Left renal pelvis (tissue), 4 donors: ENCODE measurements around the gene VCAN. TPM values are rescaled to one million over a fixed set of nuclear protein-coding genes. Genes with fewer than 3 reads are reported as not detected.
"Not testable (repeated sequence)": the region's sequence is repeated elsewhere in the genome, so short reads cannot be mapped to it uniquely, and the experiment has no call there.

Source experiments
- DNase-seq, 4 donors: peaks; one replicate each; pipeline ENCODE4 v3.0.0-alpha.2; 2013; ENCODE audit warnings: low read depth in 4 of 4, low spot score in 3 of 4
- polyA plus RNA-seq, 4 donors: library from polyadenylated mRNA; unstranded; fragments of 120-200 nt; gene quantifications; one replicate each; pipeline ENCODE4 v1.2.1, GENCODE V29; 2013; ENCODE audit not compliant: insufficient read length in 4 of 4

VCAN gene
- 100 to 1,000 TPM; 206 to 354 (median 307) TPM for polyA plus RNA-seq

- peak; percentile 71 to 80 (median 76) for DNase-seq
Measured at GRCh38 chr5:83471405-83472212, at the start of gene VCAN. Gene VCAN, plus strand, starts transcription at chr5:83471744. Its CDS starts 11,775 bp downstream, at chr5:83483519.

GRCh38 chr5:83422284-83422683 is 49.3 kb upstream of the VCAN start:
- DNase-seq, result no peak

DNA sequence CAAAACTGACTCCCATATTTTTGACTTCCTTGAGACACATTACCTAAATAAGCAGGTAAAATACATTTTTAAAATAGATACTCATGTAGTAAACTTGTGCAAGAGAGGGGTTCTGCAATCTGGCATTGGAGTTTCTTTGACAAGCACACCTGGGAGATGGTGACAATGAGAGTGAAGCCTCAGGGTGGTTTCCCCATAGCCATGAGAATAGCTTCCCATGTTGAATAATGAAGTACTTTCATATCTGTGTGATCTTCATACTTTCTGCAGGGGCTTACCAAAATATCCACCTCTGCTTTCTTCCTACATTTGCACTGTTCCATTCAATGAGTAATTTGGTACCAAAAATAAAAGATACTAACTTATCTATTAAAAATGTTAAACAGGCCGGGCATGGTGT is 44.7 kb upstream of the VCAN start:
- DNase-seq, result no peak

DNA sequence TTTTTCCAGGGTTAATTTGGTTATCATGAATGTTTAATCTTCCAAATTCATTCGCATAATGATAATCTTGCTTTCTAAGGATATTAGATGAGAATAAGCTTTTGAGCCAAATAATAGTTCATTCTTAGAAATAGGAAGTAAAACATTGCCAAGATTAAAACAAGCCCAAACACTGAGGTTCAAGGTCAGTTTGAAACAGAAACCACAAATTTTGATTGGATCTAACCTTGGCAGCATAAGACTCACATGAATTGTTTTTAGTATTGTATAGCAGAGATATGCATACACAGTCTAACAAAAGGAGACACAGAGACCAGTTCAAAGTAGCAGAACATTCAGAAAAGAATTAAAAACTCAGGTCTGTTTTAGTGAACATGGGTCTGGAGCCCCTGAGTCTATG is 43.4 kb upstream of the VCAN start:
- no peak for DNase-seq

- DNase-seq, result no peak
Measured at GRCh38 chr5:83428890-83429289, 42.7 kb upstream of the VCAN start.

DNA sequence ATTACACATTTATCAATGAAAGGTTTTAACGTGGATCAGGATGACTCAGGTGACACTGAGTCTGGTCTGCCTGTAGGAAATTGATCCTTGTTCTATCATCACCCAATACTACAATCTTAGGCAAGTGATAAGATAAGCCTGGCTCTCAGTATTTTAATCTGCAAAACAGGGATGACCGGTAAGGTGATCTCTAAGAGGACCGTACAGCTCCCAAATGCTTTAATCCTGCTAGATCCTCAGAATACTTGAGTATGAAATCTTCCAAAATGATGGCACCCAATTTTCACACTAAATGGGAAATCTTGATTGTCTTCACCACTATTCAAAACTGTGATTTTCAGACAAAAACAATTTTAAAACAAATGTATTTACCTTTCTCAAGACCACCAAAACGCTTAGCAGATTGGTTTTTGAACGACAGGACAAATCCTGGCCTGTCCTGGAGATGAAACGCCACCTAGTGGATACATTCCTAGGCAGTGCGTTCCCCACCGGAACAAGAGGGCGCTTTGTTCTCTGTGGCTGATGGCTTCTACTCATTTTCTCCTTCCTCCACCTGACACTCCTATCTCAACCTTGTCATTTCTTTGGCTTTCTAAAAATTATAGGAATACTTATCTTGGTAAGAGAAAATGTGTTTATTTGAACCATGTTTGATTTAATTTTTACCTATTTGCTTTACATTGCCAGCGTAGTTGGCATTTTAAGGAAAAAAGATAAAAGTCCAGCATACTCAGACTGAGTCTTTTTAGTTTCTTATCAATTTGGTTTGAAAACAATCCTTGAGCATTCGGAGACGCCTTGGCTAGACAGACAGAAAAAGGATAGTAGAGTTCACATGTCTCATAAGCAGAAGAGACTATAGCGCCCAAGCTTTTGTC is 41.2 kb upstream of the VCAN start:
- DNase-seq, result peak; percentile 16 to 53 (median 38)

DNA sequence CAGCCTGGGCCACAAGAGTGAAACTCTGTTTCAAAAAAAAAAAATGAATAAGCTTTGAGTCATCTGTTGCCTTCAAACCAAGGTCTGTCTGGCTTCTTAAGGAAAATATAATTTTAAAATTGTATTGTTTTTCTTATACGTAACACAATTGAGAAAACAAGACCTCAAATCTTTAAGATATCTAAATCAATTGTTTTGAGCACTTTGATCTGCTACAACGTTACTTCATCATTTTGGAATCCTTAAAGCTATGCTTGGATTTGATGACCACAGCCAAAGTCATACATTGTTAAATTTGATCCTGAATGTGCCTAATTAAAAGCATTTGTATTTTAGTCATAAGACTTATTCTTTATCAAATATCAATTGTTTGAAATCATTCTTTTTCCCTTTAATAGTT is 37.7 kb upstream of the VCAN start:
- no peak for DNase-seq

- DNase-seq, result no peak
Measured at GRCh38 chr5:83434946-83435345, 36.6 kb upstream of the VCAN start.

DNA sequence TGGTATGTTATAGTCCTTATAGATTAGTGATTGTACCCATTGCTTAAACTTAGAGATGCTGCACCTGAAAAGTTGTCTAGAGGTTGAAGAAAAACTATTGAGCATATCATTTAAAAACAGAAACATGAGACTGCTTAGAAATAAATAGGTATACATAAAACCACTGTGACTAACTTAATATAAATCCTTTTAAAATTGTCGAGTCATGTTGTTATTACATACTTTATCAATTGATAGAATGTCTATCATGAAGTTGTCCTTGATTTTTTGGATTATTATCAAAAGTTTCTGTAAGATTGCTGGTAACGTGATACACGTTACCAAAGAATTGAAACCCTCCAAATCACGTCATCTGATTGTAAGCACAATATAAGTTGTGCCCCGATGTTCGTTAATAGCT is 35.3 kb upstream of the VCAN start:
- no peak for DNase-seq

DNA sequence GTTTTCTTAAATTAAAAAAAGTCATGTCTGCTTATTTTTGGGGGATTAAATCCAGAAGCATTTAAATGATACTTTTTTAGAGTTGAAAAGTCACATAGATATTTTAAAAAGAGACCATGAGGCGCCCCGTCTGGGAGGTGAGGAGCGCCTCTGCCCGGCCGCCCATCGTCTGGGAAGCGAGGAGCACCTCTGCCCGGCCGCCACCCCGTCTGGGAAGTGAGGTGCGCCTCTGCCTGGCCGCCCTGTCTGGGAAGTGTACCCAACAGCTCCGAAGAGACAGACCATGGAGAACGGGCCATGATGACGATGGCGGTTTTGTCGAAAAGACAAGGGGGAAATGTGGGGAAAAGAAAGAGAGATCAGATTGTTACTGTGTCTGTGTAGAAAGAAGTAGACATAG is 33.8 kb upstream of the VCAN start:
- not testable (repeated sequence) for DNase-seq

- DNase-seq, result no peak
Measured at GRCh38 chr5:83440826-83441225, 30.7 kb upstream of the VCAN start.

DNA sequence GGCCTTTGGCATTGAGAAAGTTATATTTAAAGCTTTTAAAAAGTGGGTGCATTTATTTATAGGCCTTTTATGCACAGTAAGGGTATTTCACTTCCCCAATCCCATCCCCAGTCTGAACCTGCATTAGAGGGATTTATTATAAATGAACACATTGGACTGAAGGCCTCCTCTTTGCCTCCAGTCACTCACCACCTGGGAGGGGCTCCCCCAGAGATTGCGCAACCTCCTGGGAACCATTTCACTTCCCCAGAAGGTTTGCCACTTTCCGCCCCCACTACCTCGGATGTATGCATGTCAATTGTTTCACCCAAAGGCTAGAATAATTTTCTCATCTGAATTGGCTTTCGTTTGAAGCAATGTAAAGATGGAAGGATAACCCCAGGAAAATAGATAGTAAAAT is 29.8 kb upstream of the VCAN start:
- no peak for DNase-seq

DNA sequence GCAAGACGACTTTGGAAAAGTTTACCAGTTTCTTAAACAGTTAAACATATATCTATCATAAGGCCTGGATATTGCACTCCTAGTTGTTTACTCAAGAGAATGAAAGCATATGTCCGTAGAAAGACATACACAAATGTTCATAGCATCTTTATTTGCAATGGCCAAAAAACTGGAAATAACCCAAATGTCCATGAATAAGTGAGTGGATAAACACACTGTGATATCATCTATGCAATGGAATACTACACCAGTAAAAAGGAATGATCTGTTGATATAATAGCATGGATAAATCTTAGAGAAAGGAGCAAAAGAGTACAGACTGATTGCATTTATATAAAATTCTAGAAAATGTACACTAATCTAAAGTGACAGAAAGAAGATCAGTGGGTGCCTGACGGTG is 28.0 kb upstream of the VCAN start:
- DNase-seq, result no peak

- DNase-seq, result no peak
Measured at GRCh38 chr5:83444445-83444844, 27.1 kb upstream of the VCAN start.

DNA sequence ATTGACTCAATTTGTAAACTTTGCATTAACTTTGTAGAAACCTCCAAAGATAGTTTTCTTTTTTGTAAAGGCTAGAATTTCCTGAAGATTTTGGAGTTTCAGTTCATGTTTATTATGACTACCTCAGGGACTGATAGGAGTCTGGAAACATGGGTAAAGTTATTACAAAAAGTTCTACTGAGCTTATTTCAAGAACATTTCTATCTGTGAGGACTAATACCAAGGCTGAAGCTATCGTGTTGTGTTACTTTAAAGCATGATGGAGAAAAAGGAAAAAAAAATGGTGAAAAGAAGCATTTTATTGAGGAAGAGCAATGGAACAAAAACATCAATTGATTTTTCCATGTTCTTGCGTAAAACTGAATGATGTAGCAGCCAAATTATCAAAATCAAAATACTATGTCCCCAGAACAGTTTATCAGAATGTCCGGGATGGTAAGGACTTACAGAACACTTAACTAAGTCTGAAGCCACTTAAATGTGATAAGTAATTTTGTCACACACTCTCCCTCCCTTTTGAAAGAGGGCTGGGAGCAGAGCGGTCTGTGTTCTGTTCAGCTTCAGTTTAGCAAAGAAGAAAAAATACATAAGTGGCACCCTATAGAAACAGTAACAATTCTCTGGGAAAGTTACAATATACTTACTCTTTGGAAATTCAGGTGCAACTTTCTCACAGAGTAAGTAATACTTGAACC is 25.1 kb upstream of the VCAN start:
- no peak for DNase-seq

- DNase-seq, result no peak
Measured at GRCh38 chr5:83447533-83447932, 24.0 kb upstream of the VCAN start.

GRCh38 chr5:83450183-83450966 is 21.2 kb upstream of the VCAN start:
- DNase-seq, result no peak

DNA sequence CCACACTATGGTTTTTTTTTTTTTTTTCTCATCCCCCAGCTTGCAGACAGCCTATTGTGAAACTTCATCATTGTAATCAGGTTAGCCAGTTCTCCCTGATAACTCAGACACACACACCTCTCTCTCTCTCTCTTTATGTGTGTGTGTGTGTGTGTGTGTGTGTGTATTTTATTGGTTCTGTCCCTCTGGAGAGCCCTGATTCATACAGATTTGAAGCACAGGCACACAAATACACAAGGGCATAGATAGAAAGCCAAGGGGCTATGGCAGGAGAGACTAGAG is 20.6 kb upstream of the VCAN start:
- DNase-seq, result no peak

DNA sequence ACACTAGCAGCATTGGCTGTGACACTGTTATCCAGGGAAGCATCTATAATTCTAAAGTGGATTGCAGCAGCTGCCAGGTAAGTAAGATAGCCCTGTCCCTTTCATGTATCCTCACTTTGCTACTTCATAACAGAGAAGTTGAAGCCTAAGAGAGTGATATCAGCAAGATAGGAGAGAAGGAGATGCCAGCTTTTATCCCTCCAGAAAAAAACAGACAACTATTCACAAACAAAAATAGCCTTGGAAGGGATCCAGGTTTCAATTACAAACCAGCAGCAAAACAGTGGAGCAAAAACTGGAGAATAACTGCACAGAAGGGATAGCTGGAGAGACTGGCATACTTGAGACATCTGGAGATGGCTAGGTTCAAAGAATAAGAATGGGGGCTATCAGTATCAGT is 19.6 kb upstream of the VCAN start:
- DNase-seq, result no peak

DNA sequence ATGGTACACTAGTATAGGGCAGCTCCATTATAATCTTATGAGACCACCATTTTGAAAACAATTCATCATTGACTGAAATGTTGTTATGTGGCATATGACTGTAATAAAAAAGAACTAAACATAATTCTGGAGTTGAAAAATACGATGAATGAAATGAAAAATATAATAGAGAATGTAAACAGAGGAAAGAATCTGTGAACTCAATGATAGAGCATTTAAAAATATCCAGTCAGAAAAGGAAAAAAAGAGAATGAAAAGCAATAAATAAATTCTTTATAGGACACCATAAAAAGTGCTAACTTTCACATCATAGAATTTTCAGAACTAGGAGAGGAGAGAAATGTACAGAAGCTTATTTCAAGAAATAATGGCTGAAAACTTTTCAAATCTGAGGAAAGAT is 17.6 kb upstream of the VCAN start:
- no peak for DNase-seq

DNA sequence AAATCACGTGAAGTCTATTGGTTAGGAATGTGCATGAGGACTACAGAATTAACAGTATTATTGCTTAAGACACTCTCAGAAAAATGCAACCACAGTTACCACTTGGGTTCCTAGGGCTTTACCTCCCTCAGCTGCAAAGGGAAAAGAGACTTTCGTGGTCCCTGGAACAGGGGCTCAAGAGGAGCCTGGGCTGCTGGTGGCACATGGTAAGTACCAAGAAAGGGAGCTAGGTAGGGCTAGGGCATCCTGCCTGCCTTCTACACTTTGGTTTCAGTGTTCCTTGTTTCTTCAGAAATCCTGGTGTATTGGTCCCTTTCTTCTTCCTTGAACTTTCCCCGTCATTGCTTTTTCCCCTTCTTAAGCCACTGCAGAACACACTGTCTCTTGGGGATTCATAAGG is 7.3 kb upstream of the VCAN start:
- no peak for DNase-seq
